ENCODE measurements around the gene QRSL1.
A peak's percentile ranks its signal among the peaks of the same experiment; 100 is the strongest.
"Not testable (repeated sequence)": the region's sequence is repeated elsewhere in the genome, so short reads cannot be mapped to it uniquely, and the experiment has no call there.

The QRSL1 gene, protein sequence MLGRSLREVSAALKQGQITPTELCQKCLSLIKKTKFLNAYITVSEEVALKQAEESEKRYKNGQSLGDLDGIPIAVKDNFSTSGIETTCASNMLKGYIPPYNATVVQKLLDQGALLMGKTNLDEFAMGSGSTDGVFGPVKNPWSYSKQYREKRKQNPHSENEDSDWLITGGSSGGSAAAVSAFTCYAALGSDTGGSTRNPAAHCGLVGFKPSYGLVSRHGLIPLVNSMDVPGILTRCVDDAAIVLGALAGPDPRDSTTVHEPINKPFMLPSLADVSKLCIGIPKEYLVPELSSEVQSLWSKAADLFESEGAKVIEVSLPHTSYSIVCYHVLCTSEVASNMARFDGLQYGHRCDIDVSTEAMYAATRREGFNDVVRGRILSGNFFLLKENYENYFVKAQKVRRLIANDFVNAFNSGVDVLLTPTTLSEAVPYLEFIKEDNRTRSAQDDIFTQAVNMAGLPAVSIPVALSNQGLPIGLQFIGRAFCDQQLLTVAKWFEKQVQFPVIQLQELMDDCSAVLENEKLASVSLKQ

DNA sequence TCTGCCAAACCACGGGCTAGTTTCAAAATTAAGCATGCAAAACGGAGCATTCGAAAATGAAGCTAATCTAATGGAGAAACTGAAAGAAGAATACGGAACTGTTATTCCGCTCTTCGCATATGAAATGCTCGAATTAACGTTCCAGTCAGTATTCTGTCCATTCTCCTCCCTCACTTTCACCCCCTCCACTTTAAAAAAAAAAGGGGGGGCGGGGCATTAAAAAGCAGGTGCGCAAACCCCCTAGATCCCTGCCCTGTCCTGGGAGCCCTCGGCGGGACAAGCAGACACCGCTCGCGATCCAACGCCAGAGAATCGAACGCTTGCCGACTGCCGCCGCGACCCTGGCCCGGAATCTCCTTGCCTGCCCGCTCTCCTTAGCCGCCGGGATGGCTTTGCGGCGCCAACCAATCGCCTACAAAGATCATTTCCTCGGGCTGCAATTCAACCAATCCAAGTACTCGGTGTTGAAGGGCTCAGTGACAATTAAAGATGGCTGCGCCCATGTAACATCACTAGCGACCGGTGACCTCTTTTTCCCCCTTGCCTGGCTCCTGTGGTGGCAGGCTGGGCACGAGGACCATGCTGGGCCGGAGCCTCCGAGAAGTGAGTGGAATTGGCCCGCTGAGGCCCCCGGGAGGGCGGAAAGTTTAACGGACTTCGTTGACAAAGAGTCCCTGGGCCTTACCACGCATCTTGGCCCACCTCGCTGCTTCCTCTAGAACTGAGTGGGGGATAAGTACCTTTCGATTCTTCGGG, at the start of gene QRSL1, which contains the start of gene RTN4IP1:
Gene QRSL1 (plus strand): TSS at position 476 of the 756 bp plus-strand sequence. CDS start 104 bp downstream, at position 580.
Gene RTN4IP1 (minus strand): TSS at position 396 of the 756 bp plus-strand sequence. CDS start 477 bp downstream, outside the sequence.
- DNase-seq, result peak; percentile 51 to 64 (median 61)

DNA sequence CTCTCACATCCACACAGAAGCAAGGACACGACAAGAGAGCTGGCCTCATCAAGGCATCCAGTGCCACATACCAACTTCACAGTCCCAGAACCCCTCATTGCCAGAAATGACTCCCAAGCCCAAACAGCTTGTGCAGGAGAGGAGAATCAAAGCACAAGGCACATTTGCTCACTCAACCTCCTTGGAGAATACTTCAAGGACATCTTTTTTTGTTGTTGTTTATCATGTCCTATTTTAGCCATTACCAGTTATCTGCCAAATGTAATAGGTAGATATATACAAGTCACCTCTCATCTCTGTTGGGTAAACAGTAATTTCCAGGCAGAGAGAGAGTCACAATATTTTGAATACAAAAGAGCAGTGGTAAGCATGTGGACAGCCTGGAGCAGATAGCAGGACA, 47.9 kb upstream of the QRSL1 start:
- no peak for DNase-seq

DNA sequence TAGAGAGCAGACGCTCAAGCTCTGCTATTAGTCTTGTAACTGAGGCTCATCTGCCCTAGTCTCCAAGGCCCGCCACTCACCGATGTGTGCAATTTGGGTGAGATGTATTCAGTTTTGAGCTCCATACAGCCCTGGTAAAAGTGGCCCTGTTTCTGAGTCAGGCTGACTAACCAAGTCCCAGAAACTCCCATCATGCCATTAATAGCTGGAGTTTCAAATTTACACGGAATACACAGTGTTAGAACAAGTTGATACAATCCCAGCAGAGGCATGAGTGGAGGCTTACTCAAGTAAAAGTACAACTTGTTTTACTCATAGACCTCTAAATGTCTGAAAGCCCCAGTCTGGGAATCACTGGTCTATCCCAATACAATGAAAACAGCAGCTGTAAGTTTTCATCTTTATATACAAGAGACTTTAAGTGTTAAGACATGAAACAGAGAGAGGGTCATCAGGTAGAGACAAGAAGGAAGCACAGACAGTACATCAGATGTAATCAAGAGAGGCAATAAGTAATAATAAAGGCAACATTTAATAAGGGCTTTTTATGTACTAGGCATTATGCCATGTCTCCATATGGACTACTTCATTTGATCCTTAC, 42.5 kb upstream of the QRSL1 start:
- DNase-seq, result no peak

DNA sequence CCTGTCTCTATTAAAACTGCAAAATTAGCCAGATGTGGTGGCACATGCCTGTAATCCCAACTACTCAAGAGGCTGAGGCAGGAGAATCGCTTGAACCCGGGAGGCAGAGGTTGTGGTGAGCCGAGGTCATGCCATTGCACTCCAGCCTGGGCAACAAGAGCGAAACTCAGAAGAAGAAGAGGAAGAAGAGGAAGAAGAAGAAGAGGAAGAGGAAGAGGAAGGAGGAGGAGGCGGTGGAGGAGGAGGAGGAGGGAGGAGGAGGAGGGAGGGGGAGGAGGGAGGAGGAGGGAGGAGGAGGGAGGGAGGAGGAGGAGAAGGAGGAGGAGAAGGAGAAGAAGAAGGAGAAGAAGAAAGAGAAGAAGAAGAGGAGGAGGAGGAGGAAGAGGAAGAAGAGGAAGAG, 40.4 kb upstream of the QRSL1 start:
- DNase-seq, result not testable (repeated sequence)

DNA sequence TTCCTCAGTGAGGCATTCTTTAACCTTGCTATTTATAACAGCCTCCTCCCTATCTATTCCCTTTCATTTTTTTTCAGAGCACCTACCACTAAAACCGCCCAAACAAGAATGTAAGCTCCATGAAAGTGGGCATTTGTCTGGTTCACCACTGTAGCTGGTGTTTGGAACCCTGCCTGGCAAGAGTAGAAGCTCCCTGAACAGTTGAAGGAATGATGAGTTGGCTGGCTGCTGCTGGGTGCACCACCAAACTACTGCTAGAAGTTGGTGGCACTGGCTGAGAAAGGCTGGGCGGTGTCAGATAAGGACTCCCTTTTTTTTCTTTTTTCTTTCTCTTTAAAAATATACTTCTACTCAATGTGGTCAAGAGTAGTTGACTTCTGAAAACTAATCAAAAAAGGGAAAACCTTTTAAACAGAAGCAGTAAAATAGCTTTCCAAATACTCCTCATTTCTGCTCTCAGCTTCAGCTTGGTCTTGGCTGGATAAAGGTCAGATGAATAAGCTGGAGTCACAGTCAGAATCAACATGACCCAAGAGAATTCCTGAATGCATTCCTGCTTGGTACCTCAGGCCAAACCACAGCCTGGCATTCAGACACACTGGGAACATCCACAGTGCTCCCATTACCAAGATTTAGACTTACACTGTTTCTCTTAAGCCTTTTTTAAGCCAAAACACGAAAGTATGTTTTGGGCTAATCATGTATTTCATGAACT, 38.1 kb upstream of the QRSL1 start:
- DNase-seq, result no peak

DNA sequence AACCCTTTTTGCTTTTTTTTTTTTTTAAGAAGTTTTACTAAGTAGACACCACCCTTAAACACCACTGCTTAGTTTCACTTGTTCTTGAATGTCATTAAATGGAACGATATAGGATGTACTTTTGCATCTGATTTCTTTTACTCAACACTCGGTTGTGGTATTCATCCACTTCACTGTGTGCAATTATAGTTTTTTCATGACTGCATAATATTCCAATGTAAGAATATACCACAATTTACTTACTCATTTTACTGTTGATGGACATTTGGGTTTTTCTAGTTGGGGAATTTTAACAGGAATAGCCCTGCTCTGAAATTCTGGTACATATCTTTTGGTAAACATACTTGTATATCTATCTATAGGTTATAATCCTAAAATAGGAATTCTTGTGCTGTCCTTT, 29.9 kb upstream of the QRSL1 start:
- no peak for DNase-seq

DNA sequence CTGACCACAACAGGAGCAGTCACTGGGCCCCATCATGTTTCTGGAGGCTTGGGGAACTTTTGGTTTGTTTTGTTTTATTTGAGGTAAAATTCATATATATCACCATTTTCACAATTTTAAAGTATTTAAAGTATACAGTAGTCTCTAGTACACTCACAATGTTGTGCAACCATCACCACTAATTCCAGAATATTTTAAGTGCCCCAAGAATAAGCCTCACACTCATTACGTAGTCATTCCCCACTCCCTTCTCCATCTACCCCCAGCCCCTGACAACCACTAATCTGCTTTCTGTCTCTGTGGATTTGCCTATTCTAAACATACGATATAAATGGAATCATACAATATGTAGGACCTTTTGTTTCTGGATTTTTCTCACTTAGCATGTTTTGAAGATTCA, 29.0 kb upstream of the QRSL1 start:
- DNase-seq, result no peak

DNA sequence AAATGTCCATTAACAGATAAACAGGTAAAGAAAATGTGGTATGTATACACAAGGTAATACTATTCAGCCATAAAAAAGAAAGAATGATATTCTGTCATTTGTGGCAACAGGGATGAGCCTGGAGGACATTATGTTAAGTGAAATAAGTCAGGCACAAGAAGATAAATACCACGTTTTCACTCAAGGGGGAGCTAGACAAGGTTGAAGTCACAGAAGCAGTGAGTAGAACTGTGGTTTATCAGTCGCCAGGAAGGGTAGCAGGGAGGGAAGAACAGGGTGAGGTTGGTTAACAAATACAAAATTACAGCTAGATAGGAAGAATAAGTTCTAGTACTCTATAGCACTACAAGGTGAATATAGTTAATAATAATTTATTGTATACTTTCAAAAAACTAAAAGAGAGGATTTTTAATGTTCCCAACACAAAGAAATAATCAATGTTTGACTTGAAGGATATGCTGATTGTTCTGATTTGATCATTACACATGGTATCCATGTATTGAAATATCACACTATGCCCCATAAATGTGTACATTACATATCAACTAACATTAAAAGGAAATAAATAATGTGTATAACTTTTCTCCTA, 21.2 kb upstream of the QRSL1 start:
- no peak for DNase-seq

DNA sequence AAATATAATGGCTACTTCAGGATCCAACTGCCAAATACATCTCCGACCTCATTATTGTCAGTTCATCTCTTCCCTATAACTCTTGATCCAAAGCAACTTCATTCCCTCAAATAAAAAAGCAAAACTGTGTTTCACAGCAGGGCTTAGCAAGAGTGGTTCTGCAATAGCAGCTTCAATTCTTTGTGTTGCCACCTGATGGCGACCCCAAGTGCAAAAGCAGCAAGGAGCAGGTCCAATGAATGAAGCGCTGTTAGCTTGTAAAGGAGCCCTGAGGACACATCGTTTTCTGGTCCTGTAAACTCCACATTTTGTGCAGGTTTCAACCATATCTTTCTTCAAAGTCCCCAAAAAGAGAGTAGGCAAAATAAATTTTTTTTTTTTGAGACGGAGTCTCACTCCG, 19.7 kb upstream of the QRSL1 start:
- DNase-seq, result no peak

DNA sequence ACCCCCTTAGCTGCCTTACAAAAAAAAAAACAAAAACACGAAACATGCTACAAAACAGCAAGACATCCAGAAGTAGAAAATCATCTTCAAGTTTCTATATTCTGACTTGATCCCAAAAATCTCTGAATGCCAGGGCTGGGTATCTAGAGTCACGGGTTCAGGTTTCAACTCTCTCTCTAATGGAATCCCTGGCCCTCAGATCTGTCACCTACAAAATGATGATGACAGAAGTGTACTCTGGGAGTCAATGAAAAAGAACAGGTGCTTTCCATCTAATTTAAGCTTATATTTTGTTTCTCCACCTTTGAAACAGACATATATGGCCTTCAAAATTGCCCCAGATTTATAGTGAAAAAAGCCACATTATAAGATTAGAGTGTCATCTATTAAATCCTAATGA, 18.3 kb upstream of the QRSL1 start:
- DNase-seq, result no peak

DNA sequence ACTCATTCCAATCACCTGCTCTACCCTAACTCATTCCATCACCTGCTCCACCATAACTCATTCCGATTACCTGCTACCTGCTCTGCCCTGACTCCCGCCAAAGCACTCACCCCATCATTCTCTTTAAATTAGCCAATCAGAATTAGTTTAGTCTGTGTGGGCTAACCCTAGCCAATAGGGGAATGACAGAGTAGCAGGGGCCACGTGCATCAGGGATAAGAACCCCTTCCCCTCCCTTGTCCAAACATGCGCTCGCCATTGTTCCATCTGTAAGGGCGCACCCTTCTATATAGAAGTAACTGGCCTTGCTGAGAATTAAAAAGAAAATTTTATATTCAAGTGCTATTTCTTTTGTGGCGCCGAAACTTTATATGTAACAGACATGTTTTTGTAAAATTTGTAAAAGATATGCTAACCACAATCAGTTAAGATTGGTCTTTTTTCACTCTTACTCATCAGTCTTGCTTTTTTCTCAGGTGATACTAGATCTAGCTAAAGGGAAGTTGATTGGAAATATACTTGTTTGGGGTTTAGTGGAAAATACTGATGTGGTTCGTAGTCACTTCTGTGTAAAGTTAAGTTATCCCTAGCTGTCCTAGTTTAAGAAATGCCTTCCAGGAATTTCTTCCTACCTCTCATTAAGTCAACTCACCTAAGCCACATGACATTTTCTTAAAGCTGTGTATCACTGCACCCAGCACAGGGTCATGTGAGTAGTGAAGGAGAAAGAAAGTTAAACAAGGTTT, 16.5 kb upstream of the QRSL1 start:
- no peak for DNase-seq

DNA sequence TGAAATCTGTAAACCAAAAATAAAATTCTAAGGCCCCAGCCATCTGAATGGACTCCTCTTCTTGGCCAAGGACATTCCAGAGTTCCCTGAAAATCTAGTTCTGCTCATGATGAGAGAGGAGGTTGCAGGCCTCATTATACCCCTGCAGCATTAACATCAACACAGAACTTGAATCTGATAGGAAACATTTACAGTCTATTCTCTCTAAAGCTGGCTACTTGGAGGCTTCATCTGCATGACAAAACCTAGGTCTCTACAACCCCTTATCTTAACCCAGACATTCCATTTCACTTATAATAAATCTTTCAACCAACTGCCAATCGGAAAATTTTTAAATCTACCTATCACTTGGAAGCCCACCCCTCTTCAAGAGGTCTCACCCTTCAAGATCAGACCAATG, 15.8 kb upstream of the QRSL1 start:
- DNase-seq, result no peak

DNA sequence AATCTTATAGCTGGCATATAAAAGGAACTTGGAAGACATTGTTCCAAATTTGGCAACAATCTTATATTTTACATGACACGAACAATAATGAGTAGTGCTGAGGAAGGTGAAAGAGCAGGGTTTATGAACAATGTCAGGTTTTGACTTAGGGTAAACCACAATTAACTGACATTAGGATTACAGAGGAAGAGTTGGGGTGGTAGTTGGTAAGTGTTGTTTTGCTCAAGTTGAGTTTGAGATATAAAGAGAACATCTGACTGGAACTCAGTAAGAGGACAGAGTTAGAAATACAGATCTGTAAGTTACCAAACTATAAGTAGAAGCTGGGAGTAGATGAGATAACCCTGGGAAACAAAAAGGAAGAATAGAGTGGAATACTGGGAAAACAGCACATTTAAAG, 15.2 kb upstream of the QRSL1 start:
- DNase-seq, result no peak

DNA sequence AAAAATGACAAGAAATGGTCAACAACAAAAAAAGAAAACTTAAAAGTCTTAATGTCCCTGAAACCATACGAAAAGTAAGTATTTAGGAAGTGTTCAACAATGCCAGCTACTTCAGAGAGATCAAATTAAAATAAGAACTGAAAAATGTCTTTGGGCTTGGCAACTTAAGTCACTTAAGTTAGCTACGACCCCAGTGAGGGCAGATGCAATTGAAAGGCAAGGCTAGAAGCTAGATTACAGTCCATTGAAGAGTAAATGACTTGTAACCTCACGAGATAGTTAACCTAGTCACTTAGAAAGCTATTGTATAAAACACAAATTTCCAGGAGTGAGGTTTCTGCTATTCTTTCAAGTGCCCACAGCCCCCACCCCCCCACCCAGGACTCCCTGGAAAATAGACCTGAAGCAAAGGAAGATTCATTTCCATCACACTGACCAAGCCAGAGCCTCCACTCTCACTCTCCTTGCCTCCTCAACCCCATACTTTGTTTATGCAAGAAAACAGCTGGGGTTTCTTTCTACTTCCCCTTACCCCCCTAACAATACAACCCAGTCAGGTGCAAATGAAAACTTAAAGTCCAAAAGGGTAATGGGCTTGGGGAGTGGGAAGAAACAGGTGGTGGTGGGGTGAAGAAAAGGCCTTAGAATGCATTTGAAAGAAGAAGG, 14.7 kb upstream of the QRSL1 start:
- DNase-seq, result no peak

DNA sequence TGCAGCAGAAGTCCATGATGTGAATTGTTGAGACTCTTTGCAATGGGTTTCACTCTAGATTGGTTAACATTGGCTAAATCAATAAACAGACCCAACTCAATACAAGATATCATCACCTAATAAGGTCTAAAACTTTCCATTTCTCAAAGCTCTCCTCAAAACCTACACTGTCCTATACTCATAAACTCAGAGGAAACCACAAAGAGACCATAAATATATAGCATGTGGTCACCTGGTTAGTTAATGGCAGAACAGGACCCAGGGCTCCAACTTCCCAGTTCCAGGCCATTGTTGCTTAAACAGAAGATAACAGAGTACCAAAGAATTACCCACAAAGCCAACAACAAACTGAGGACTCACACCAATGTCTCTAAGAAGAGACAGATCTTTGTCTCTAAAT, 12.1 kb upstream of the QRSL1 start:
- DNase-seq, result no peak

DNA sequence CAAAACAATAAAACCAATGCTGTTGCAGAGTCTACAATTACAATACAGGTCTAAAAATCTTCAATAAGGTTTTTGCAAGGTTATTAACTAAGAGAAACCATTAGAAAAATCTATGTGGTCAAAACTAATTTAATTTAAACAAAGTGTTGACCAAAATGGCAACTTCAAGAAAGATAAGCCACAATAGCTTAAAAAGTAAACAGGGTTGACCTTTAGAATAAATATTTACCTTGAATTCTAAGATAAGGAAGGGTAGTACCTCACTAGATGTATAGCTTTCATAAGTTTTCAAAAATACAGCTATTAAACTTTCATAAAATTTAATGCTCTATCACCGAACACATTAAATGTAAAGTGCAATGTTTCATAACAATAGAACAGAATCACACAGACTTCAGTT, 11.5 kb upstream of the QRSL1 start:
- no peak for DNase-seq

DNA sequence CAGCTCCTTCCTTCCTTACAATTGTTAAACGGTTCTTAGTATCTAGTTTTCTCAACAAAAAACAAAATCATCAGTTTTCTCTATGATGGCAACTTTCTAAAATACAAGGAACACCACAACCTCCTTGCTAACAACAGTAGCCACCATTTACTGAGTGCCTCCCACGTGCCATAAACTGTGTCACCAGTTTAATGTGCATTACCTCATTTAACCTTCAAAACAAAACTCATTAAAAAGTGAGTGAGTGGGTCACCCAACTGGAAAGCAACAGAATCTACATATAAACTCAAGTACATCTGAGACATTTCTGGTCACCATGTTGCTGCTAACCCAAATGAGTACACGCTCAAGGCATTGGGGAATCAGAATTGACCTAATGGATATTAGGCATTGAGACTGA, 11.1 kb upstream of the QRSL1 start:
- DNase-seq, result no peak

DNA sequence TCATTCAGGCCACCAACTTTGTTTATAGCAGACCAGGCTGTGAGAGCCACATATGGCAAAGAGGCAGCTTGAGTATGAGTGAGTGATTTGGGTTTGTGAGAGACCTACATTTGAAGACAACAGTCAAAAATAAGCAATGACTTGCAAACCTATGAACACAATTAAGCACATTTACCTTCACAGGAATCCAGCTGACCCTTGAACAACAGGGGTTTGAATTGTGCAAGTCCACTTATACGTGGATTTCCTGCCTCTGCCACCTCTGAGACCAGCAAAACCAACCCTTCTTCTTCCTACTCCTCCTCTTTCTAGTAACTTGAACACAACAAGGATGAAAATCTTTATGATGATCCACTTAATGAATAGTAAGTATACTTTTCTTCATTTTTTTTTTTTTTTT, 10.2 kb upstream of the QRSL1 start:
- DNase-seq, result no peak

DNA sequence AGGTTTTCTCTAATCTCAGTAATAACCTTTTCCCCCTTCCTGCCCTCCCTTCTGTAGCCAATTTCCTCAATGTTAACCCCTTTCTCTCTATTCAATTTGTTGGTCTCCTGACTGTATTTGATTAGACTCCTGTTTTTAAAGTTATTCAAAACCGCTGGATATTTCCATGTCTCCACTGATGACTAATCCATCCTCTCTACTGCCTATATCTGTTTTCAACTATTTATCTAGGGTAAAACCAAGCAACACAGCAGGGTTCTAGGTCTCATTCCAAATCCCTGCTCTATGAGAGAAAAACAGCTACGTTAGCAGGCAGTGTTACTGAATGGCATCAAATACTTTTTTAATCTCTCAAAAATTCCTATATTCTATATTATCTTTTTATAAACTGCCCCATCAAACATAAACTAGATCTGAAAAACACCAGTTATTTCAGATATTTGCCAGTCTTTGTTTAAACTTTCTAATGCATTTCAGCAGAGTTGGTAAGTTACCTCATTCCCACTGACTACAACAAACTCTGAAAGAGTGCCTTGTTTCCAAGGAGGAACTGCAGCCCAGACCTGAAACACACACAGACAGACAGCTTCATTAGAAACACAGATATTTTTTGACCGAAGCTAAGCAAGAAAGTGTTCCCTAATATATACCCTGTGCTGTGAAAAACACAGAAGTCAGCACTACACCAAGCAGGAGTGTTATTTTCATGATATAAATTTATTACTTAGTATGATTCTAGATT, 8.3 kb upstream of the QRSL1 start:
- DNase-seq, result no peak

DNA sequence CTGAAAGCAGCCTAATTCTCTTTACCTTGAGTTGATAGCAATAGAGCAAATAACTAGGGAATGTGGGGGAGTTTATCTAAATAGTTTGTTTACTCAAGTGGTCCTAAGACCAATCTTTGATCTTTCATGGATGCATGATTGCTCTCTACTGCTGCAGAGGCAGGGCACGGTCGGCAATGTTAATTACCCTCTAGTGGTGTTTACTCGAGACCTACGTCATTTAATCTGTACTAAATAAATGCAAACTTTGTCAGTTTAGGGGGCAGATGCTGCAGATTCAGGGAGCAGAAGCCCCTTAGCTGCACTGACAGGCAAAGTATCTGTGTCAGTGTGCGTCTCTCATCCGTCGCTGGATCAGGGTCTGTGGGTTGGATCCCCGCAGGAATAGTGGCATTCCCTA, 7.0 kb upstream of the QRSL1 start:
- DNase-seq, result no peak
